Testis (tissue), 3 donors: ENCODE data around the gene FAM3B. TPM values are rescaled to one million over a fixed set of nuclear protein-coding genes. Genes with fewer than 3 reads are reported as not detected.
A peak's percentile ranks its signal among the peaks of the same experiment; 100 is the strongest.

ENCODE experiments used
- DNase-seq: peaks from one replicate; pipeline ENCODE4 v3.0.0-alpha.2; 2019
- H3K27ac ChIP-seq, 2 donors: fragments of 200-600 bp; sonication (generic); one replicate each; pipeline ENCODE4 v1.5.1; 2019
- H3K27me3 ChIP-seq: fragments of 200-600 bp; sonication (generic); one replicate; pipeline ENCODE4 v1.5.1; 2019
- H3K36me3 ChIP-seq: fragments of 200-600 bp; sonication (generic); one replicate; pipeline ENCODE4 v1.5.1; 2017; ENCODE audit warnings: low read depth; ENCODE audit errors: missing control alignments
- H3K4me1 ChIP-seq: fragments of 200-600 bp; sonication (generic); one replicate; pipeline ENCODE4 v1.5.1; 2019
- H3K4me3 ChIP-seq, 2 donors: fragments of 200-600 bp; sonication (generic); one replicate each; pipeline ENCODE4 v1.5.1; 2017 to 2019
- H3K9me3 ChIP-seq: fragments of 200-600 bp; sonication (generic); one replicate; pipeline ENCODE4 v1.5.1; 2017
- POLR2A ChIP-seq: fragments of 450-650 bp; IDR thresholded peaks from one replicate; pipeline ENCODE4 v1.6.1; 2017; ENCODE audit warnings: antibody characterized with exemption, mild to moderate bottlenecking, moderate library complexity
- WGBS, 2 donors: methylation state at CpG; one replicate each; pipeline ENCODE4 v1.1.5; 2018; 5-methylcytosine and 5-hydroxymethylcytosine counted together
- intact Hi-C: fragments of 100-400 bp; cut with DNase I; formaldehyde crosslinking; loops from one replicate; pipeline ENCODE4 v1.15.1; 2023; ENCODE audit warnings: low total_unique reads
- polyA plus RNA-seq: library from polyadenylated mRNA; stranded (reverse); fragments of 350-450 nt; fragmentation: Illumina TruSeq; extraction: RNeasy Lipid Tissue Mini Kit (QIAGEN cat#74804); gene quantifications from one replicate; pipeline ENCODE4 v1.2.3, GENCODE V29; 2014; ENCODE audit warnings: low read depth, low replicate concordance; ENCODE audit not compliant: insufficient read depth
- total RNA-seq, 2 donors: library from RNA; depleted of rRNA; stranded (reverse); fragments of >200 nt; gene quantifications; one replicate each; pipeline ENCODE4 v1.2.3, GENCODE V29; 2016
- TF ChIP-seq, protein P1 (sequence below), 3 experiments: fragments of 450-650 bp in 2 of 3; fragments of 200-600 bp in 1 of 3; sonication (generic) in 1 of 3; IDR thresholded peaks; one replicate each; pipeline ENCODE4 v1.5.1; 2016 to 2019; ENCODE audit warnings: antibody characterized with exemption in 3 of 3, mild to moderate bottlenecking in 2 of 3, moderate library complexity in 1 of 3

FAM3B gene
- total and polyA plus RNA-seq, 3 donors from 2014 or later: 4.9 to 14.1 (median 9.4) TPM

DNA sequence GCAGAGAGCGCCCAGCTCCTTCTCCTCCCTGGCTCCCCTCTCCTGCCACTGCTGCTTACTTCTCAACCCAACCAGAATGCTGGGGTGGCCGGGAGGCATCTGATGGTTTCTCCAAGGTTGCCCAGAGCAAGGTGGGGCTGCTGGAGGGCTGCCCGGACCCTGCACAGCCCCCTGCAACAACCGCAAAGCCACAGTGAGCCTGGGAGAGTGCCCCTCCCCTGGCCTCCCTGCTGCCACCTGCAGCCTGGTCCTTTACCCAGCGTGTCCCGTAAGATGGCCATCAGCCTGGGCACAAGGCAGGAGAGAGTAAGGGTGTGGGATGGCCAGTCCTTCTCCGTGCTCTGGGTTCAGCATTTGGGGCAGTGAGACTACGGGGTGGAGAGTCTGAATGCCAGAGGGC lies 62.2 kb downstream of the FAM3B start:
- 79% methylated on average over 8 of the region's 8 CpGs; no CpG with 5 or more reads in 1 of the 2 donors for WGBS, 2 donors
- Histone ChIP-seq H3K9me3 (no peaks in the 10 kb centered on the region), H3K27me3 (no peaks in the 10 kb centered on the region), H3K4me3 (no peak overlapping the region), H3K27ac (no peak overlapping the region), H3K4me1 (no peaks in the 10 kb centered on the region), H3K36me3 (no peaks in the 10 kb centered on the region)
- no peak for DNase-seq
- no peak for TF ChIP-seq POLR2A
- TF ChIP-seq, protein P1, sequence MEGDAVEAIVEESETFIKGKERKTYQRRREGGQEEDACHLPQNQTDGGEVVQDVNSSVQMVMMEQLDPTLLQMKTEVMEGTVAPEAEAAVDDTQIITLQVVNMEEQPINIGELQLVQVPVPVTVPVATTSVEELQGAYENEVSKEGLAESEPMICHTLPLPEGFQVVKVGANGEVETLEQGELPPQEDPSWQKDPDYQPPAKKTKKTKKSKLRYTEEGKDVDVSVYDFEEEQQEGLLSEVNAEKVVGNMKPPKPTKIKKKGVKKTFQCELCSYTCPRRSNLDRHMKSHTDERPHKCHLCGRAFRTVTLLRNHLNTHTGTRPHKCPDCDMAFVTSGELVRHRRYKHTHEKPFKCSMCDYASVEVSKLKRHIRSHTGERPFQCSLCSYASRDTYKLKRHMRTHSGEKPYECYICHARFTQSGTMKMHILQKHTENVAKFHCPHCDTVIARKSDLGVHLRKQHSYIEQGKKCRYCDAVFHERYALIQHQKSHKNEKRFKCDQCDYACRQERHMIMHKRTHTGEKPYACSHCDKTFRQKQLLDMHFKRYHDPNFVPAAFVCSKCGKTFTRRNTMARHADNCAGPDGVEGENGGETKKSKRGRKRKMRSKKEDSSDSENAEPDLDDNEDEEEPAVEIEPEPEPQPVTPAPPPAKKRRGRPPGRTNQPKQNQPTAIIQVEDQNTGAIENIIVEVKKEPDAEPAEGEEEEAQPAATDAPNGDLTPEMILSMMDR (IDR thresholded peaks at IDR 0.05): no peak
- intact Hi-C loops: no loop called here

DNA sequence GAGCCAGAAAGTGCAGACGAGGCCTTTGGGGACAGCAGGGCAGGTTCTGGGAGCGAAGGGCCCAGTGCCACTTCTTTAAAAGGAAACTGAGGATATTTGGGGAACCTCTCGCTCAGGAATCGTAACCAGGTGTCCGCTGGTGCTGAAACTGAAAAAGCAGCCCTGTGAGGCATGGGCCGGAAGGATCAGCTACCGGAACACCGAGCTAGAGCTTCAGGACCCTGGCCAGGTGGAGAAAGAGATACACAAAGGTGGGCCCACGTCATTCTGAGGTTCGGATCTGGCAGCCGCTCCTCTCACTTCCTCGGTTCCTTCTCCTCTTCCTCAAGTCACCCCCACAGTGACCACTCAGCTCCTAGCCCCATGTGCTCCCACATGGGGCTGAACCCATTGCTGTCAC lies 63.3 kb downstream of the FAM3B start:
- TF ChIP-seq, protein P1 (IDR thresholded peaks at IDR 0.05): no peak
- TF ChIP-seq POLR2A: no peak
- H3K4me1 ChIP-seq: no peaks in the 10 kb centered on the region
- DNase-seq: no peak
- H3K27ac ChIP-seq: no peak overlapping the region
- intact Hi-C loops: no loop called here
- H3K36me3 ChIP-seq: no peaks in the 10 kb centered on the region
- H3K27me3 ChIP-seq: no peaks in the 10 kb centered on the region
- WGBS, 2 donors: 90 to 92% methylated on average over 12 of the region's 12 CpGs
- H3K4me3 ChIP-seq: no peak overlapping the region
- H3K9me3 ChIP-seq: no peaks in the 10 kb centered on the region

DNA sequence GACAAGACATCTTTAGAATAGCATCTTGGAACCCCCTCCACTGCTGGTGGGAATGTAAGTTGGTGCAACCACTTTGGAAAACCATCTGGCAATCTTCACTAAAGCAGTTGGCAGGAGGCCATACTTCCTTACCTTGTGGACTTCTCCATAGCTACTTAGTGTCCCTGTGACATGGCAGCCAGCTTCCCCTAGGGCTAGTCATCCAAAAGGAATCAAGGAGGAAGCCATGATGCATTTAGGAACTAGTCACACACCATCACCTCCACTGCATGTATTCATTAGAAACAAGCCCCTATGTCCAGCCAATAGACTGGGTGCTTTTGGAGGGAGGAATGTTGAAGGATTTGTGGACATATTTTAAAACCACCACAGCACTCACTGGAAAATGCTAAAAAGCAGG lies 65.1 kb downstream of the FAM3B start:
- Histone ChIP-seq H3K27me3 (no peaks in the 10 kb centered on the region), H3K27ac (no peak overlapping the region), H3K4me3 (no peak overlapping the region), H3K36me3 (no peaks in the 10 kb centered on the region), H3K9me3 (no peaks in the 10 kb centered on the region), H3K4me1 (peaks cover 4% of the 10 kb centered on the region)
- TF ChIP-seq POLR2A: no peak
- TF ChIP-seq, protein P1 (IDR thresholded peaks at IDR 0.05): no peak
- intact Hi-C loops: no loop called here
- no peak for DNase-seq

DNA sequence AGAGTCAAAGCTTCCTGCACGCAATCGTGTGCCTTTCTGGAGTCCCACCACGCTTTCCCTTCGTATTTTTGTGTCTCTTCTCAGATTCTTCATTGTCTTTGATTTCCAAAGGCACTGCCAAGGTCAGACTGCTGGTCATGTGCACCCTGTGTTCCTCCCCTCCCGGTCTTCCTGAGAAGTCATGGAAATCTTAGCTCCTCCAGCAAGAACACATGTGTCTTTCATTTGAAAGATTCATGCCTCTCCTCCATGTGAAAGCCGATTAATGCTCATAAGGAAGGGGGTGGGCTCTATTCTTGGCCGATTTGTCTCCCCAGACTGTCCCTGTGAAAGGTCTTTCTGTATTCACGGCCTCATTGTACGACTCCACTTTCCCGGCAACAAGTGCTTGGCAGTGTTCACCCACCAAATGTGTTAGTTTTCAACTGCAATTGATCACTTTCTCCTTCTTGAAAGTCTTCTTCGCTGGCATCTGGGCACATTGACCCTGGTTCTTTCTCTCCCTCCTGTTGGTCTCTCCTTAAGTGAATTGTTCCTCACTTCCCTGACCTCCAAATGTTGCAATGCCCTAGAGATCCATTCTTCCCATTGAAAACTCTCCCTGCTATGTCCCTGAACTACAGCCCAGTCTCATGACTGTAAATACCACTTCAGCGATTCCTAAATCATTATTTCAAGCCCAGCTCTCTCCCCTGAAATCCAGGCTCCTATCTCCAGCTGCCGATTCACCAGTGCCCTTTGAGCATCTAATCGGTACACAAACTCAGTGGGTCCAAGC lies 70.6 kb downstream of the FAM3B start:
- peak; percentile 58 for DNase-seq
- no peak overlapping the region for H3K4me3 ChIP-seq
- no peaks in the 10 kb centered on the region for H3K27me3 ChIP-seq
- H3K9me3 ChIP-seq: no peaks in the 10 kb centered on the region
- H3K4me1 ChIP-seq: peaks cover 12% of the 10 kb centered on the region
- H3K27ac ChIP-seq: no peak overlapping the region
- 45 to 62% methylated on average over 14 of the region's 14 CpGs for WGBS, 2 donors
- TF ChIP-seq POLR2A: no peak
- TF ChIP-seq, protein P1 (IDR thresholded peaks at IDR 0.05): no peak
- intact Hi-C loops: no loop called here
- no peaks in the 10 kb centered on the region for H3K36me3 ChIP-seq

DNA sequence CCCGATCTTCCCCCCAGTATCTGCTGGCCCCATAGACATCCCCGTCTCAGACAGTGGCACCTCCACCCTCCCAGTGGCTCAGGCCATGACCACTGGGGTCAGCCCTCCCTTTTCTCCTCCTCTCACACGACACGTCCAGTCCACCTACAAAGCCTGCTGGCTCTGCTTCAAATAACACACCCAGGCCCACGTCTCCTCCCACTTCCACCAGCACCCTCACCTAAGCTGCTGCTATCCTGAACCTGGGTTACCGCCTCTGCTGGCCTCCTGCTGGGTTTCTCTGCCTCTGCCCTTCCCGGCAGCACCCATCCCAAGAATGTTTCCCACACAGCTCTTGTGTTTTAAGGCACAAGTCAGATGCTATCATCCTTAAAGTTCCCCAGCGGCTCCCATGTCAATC lies 71.2 kb downstream of the FAM3B start:
- TF ChIP-seq, protein P1 (IDR thresholded peaks at IDR 0.05): no peak
- WGBS, 2 donors: 86 to 90% methylated on average over 8 of the region's 8 CpGs
- H3K27ac ChIP-seq: no peak overlapping the region
- intact Hi-C loops: no loop called here
- no peak overlapping the region for H3K4me3 ChIP-seq
- no peaks in the 10 kb centered on the region for H3K36me3 ChIP-seq
- no peaks in the 10 kb centered on the region for H3K9me3 ChIP-seq
- peaks cover 12% of the 10 kb centered on the region for H3K4me1 ChIP-seq
- no peak for DNase-seq
- no peaks in the 10 kb centered on the region for H3K27me3 ChIP-seq
